Pancreas (tissue), 10 donors: ENCODE data around the gene TXNDC11. TPM values are rescaled to one million over a fixed set of nuclear protein-coding genes. Genes with fewer than 3 reads are reported as not detected.

Experiments
- ATAC-seq, 4 donors: fragments of 200-7000 bp; cut with Tn5 transposase; one replicate each; pipeline versions ENCODE4 v1.8.0 to v1.9.1; 2020; ENCODE audit warnings: mild to moderate bottlenecking in 4 of 4, moderate library complexity in 4 of 4
- DNase-seq, 6 donors: peaks; one replicate each; pipeline ENCODE4 v3.0.0-alpha.2; 2020
- FAIRE-seq: peaks from 2 replicates; lab custom pipeline; 2012; peaks lifted over from hg19 to GRCh38; lab: Jason Lieb, UNC
- H3K27ac ChIP-seq, 4 donors: fragments of 200-600 bp; sonication (generic); 1 replicate in 3 of 4; 2 replicates in 1 of 4; pipeline versions ENCODE4 v1.5.0 to v1.8.0; 2020
- H3K27me3 ChIP-seq, 4 donors: fragments of 200-600 bp; one replicate each; pipeline ENCODE4 v1.8.0; 2021
- H3K36me3 ChIP-seq, 3 donors: fragments of 200-600 bp; sonication (generic) in 1 of 3; one replicate each; pipeline versions ENCODE4 v1.5.0 to v1.8.0; 2020 to 2021
- H3K4me1 ChIP-seq, 3 donors: fragments of 200-600 bp; one replicate each; pipeline ENCODE4 v1.8.0; 2021
- H3K4me3 ChIP-seq, 4 donors: fragments of 200-600 bp; sonication (generic) in 2 of 4; one replicate each; pipeline versions ENCODE4 v1.5.0 to v1.8.0; 2020 to 2021
- H3K9me3 ChIP-seq, 4 donors: fragments of 200-600 bp; one replicate each; pipeline ENCODE4 v1.8.0; 2021
- CTCF ChIP-seq, 4 donors: fragments of 200-600 bp; sonication (generic) in 3 of 4; IDR thresholded peaks; one replicate each; pipeline versions ENCODE4 v1.5.0 to v1.8.0; 2021; ENCODE audit warnings: antibody characterized with exemption in 4 of 4
- WGBS, 2 donors: extraction: QIAGEN DNeasy Blood & Tissue Kit; methylation state at CpG; one replicate each; pipeline ENCODE4 v1.1.7; 2013; 5-methylcytosine and 5-hydroxymethylcytosine counted together
- intact Hi-C, 3 donors: fragments of 100-400 bp; cut with DNase I; formaldehyde crosslinking; loops; one replicate each; pipeline versions ENCODE4 v1.11.1 to v1.14.2; 2022
- polyA plus RNA-seq, 2 donors: library from polyadenylated mRNA; stranded (reverse); fragments of 200-250 nt; gene quantifications; one replicate each; pipeline ENCODE4 v1.2.3, GENCODE V29; 2013
- total RNA-seq, 6 donors: library from RNA; stranded (reverse); fragmentation: NEBNext Ultra II Directional in 4 of 6; extraction: Animal tissue kit (Norgen Biotek cat#: 25700) in 4 of 6; gene quantifications; one replicate each; pipeline versions ENCODE4 v1.2.1 to v1.2.4, GENCODE V29; 2021 to 2023
- donor health status: healthy with polysubstance abuse.
- donor health status: DM: no; HTN: no; CAD: no; lungs with moderate emphysema.
- donor health status: DM: no; HTN: no; CAD: no.
- donor health status: control.
- donor health status: control.
- donor health status: Bipolar disorder and iron deficiency.
- donor health status: DM: yes; HTN: yes; CAD: no.
- donor health status: DM: no; HTN: no; CAD: no.
- donor health status: DM: no; HTN: no; CAD: no.
- donor health status: DM: yes; HTN: yes; CAD: no.

Gene TXNDC11
- total and polyA plus RNA-seq, 8 donors, result 28.1 to 80.8 (median 37.1) TPM

GRCh38 chr16:11721781-11722467, 20.7 kb downstream of the TXNDC11 start:
- intact Hi-C loops, result no loop called here
- no peak for TF ChIP-seq CTCF (IDR thresholded peaks at IDR 0.05)
- FAIRE-seq (no peak), DNase-seq (no peak), ATAC-seq (peak in 1 of 4 donors; percentile 19)
- Histone ChIP-seq H3K27me3 (no peaks in the 10 kb centered on the region), H3K9me3 (no peaks in the 10 kb centered on the region), H3K4me3 (no peak overlapping the region), H3K36me3 (peaks cover 0 to 23% (median 5%) of the 10 kb centered on the region in 3 donors), H3K4me1 (peaks cover 32 to 51% (median 38%) of the 10 kb centered on the region in 3 donors), H3K27ac (peak overlapping the region in 2 of 4 donors; percentile 35 to 37)
- 30 to 33% methylated on average over 4 of the region's 4 CpGs for WGBS, 2 donors

- no peak for FAIRE-seq
- H3K9me3 ChIP-seq, result no peaks in the 10 kb centered on the region
- peaks cover 33 to 53% (median 41%) of the 10 kb centered on the region in 3 donors for H3K4me1 ChIP-seq
- no peak for DNase-seq
- no peak for TF ChIP-seq CTCF (IDR thresholded peaks at IDR 0.05)
- H3K4me3 ChIP-seq, result no peak overlapping the region
- H3K27me3 ChIP-seq, result no peaks in the 10 kb centered on the region
- intact Hi-C loops, result loop anchor here in 2 of 3 donors (10.0 kb wide), 2 partner anchors 185 to 325 kb away; no protein-coding TSS in a partner anchor
- ATAC-seq, result no peak
- WGBS, 2 donors, result 96 to 99% methylated on average over 4 of the region's 4 CpGs
- no peak overlapping the region for H3K27ac ChIP-seq
- peaks cover 0 to 23% (median 5%) of the 10 kb centered on the region in 3 donors for H3K36me3 ChIP-seq
Measured at GRCh38 chr16:11719762-11720161, 22.9 kb downstream of the TXNDC11 start.

GRCh38 chr16:11719171-11719570, 23.5 kb downstream of the TXNDC11 start:
- Histone ChIP-seq H3K4me3 (no peak overlapping the region), H3K9me3 (no peaks in the 10 kb centered on the region), H3K4me1 (peaks cover 34 to 55% (median 42%) of the 10 kb centered on the region in 3 donors), H3K36me3 (peaks cover 0 to 23% (median 5%) of the 10 kb centered on the region in 3 donors), H3K27me3 (no peaks in the 10 kb centered on the region), H3K27ac (no peak overlapping the region)
- ATAC-seq (no peak), DNase-seq (no peak), FAIRE-seq (no peak)
- intact Hi-C loops, result loop anchor here in 2 of 3 donors (10.0 kb wide), 2 partner anchors 184 to 324 kb away; no protein-coding TSS in a partner anchor
- no peak for TF ChIP-seq CTCF (IDR thresholded peaks at IDR 0.05)

GRCh38 chr16:11717811-11718210, 24.8 kb downstream of the TXNDC11 start:
- Histone ChIP-seq H3K27me3 (no peaks in the 10 kb centered on the region), H3K9me3 (no peaks in the 10 kb centered on the region), H3K36me3 (peaks cover 0 to 20% (median 5%) of the 10 kb centered on the region in 3 donors), H3K4me1 (peaks cover 30 to 53% (median 33%) of the 10 kb centered on the region in 3 donors), H3K27ac (peak overlapping the region in 1 of 4 donors; percentile 78), H3K4me3 (no peak overlapping the region)
- no peak for TF ChIP-seq CTCF (IDR thresholded peaks at IDR 0.05)
- intact Hi-C loops, result loop anchor here in 2 of 3 donors (10.0 kb wide), 2 partner anchors 183 to 323 kb away; no protein-coding TSS in a partner anchor
- DNase-seq (no peak), FAIRE-seq (no peak), ATAC-seq (no peak)
- 69 to 80% methylated on average over 5 of the region's 5 CpGs for WGBS, 2 donors

- Histone ChIP-seq H3K4me3 (no peak overlapping the region), H3K27ac (peak overlapping the region; percentile 29 to 79 (median 60)), H3K27me3 (no peaks in the 10 kb centered on the region), H3K9me3 (no peaks in the 10 kb centered on the region), H3K36me3 (peaks cover 0 to 16% (median 5%) of the 10 kb centered on the region in 3 donors), H3K4me1 (peaks cover 35 to 50% (median 38%) of the 10 kb centered on the region in 3 donors)
- no peak for TF ChIP-seq CTCF (IDR thresholded peaks at IDR 0.05)
- FAIRE-seq (no peak), DNase-seq (no peak), ATAC-seq (peak; percentile 66 to 84 (median 74))
- intact Hi-C loops, result loop anchor here in 2 of 3 donors (10.0 kb wide), 2 partner anchors 182 to 322 kb away; no protein-coding TSS in a partner anchor
Measured at GRCh38 chr16:11716336-11716735, 26.3 kb downstream of the TXNDC11 start.
